Duodenal mucosa (tissue), 2 donors: ENCODE results near the gene SBNO2.

Experiments used
- H3K27ac ChIP-seq: one replicate; pipeline ENCODE4 v1.7.0; 2013; ENCODE audit warnings: low read depth, low read length
- H3K27me3 ChIP-seq, 2 donors: one replicate each; pipeline ENCODE4 v1.7.0; 2013; ENCODE audit warnings: low read length in 2 of 2, control low read depth in 1 of 2; ENCODE audit not compliant: insufficient read depth in 2 of 2, control insufficient read depth in 1 of 2
- H3K36me3 ChIP-seq, 2 donors: one replicate each; pipeline ENCODE4 v1.7.0; 2013; ENCODE audit warnings: low read length in 2 of 2, control low read depth in 1 of 2; ENCODE audit not compliant: insufficient read depth in 2 of 2, control insufficient read depth in 1 of 2
- H3K4me1 ChIP-seq, 2 donors: one replicate each; pipeline ENCODE4 v1.7.0; 2013; ENCODE audit warnings: low read length in 2 of 2, control low read depth in 1 of 2; ENCODE audit not compliant: insufficient read depth in 2 of 2, control insufficient read depth in 1 of 2
- H3K4me3 ChIP-seq, 2 donors: one replicate each; pipeline ENCODE4 v1.7.0; 2013; ENCODE audit warnings: low read length in 2 of 2, low read depth in 1 of 2
- H3K9ac ChIP-seq, 2 donors: one replicate each; pipeline ENCODE4 v1.7.0; 2013; ENCODE audit warnings: low read length in 2 of 2, low read depth in 1 of 2
- H3K9me3 ChIP-seq, 2 donors: one replicate each; pipeline ENCODE4 v1.7.0; 2013; ENCODE audit warnings: low read length in 2 of 2, control low read depth in 1 of 2; ENCODE audit not compliant: control insufficient read depth in 1 of 2

SBNO2 gene

GRCh38 chr19:1067341-1067957 lies 106.6 kb downstream of the SBNO2 start:
- Histone ChIP-seq H3K9ac (peak overlapping the region; percentile 43), H3K4me3 (peak overlapping the region; percentile 53 to 60), H3K36me3 (peaks cover 0 to 2% of the 10 kb centered on the region in 2 donors), H3K27me3 (peaks cover 19 to 37% of the 10 kb centered on the region in 2 donors), H3K4me1 (peaks cover 14 to 30% of the 10 kb centered on the region in 2 donors), H3K27ac (peak overlapping the region; percentile 50), H3K9me3 (no peaks in the 10 kb centered on the region)

- H3K4me3 ChIP-seq = peak within 1 kb of the TSS; percentile 53 to 60
These were observed 107.2 kb downstream of the SBNO2 start, which contains the start of gene ARHGAP45 for GRCh38 chr19:1066748-1067340. TSS of gene ARHGAP45 (plus strand) at chr19:1067167. CDS start at chr19:1067406, 239 bp downstream.

DNA sequence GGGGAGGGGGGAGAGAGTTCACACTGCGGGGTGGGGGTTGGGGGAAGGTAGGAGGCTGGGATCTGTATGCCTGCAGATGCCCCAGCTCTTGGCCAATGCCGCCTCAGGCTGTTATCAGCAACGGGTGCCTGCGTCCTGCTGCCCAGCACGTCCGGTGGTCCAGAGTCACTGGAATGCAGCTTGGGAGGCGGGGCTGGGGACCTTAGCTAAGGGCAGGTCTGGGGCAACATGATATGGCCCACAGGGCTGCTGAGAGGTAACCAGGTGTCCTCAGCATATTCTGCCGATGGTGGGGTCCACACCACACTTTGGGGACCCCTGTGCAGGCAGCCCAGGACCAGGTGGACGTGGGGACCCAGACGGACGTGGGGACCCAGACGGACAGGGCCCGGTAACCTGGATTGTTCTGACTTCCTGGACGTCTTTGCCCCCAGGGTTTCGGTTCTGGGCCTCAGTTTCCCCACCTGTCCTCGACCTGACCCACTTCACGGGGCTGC lies 107.8 kb downstream of the SBNO2 start:
- H3K4me1 ChIP-seq = peaks cover 14 to 30% of the 10 kb centered on the region in 2 donors
- H3K4me3 ChIP-seq = peak overlapping the region; percentile 35 to 51
- H3K9ac ChIP-seq = no peak overlapping the region

More at GRCh38 chr19:1066748-1067340, 107.2 kb downstream of the SBNO2 start, which contains the start of gene ARHGAP45:
- H3K4me1 ChIP-seq = peaks cover 14 to 30% of the 10 kb centered on the region in 2 donors
- H3K36me3 ChIP-seq = no peaks in the 10 kb centered on the region
- no peaks in the 10 kb centered on the region for H3K9me3 ChIP-seq
- H3K27me3 ChIP-seq = peaks cover 18 to 34% of the 10 kb centered on the region in 2 donors
- peak within 1 kb of the TSS; percentile 43 for H3K9ac ChIP-seq
- peak within 1 kb of the TSS; percentile 50 for H3K27ac ChIP-seq

DNA sequence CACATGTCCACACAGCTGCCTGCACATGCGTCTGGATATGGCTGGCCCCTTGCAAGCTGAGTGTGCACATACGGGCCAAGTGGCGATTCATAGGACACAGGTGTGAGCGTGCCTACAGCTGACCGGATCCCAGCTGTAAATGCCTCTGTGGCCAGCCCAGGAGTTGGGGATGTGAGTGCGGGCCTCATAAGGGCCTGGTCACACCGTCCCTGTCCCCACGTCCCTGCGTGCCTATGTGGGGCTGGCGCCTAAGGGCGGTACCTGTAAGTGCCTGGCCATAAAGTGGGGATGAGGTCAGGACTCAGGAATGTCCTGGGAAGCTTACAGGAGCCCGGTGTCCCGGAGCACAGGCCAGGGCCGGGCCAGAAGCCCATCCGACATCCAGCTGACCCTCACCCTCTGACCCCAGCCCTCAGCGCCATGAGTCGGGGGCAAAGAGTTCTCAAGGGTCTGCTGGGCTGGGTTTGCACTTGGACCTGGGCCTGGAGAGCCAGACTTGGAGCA lies 108.4 kb downstream of the SBNO2 start:
- Histone ChIP-seq H3K27ac (no peak overlapping the region), H3K4me3 (no peak overlapping the region), H3K9ac (no peak overlapping the region), H3K36me3 (no peaks in the 10 kb centered on the region), H3K27me3 (peaks cover 13 to 30% of the 10 kb centered on the region in 2 donors), H3K9me3 (no peaks in the 10 kb centered on the region), H3K4me1 (peaks cover 14 to 30% of the 10 kb centered on the region in 2 donors)

More for the DNA sequence above, 107.8 kb downstream of the SBNO2 start:
- Histone ChIP-seq H3K36me3 (no peaks in the 10 kb centered on the region), H3K27ac (no peak overlapping the region), H3K27me3 (peaks cover 18 to 34% of the 10 kb centered on the region in 2 donors), H3K9me3 (no peaks in the 10 kb centered on the region)

DNA sequence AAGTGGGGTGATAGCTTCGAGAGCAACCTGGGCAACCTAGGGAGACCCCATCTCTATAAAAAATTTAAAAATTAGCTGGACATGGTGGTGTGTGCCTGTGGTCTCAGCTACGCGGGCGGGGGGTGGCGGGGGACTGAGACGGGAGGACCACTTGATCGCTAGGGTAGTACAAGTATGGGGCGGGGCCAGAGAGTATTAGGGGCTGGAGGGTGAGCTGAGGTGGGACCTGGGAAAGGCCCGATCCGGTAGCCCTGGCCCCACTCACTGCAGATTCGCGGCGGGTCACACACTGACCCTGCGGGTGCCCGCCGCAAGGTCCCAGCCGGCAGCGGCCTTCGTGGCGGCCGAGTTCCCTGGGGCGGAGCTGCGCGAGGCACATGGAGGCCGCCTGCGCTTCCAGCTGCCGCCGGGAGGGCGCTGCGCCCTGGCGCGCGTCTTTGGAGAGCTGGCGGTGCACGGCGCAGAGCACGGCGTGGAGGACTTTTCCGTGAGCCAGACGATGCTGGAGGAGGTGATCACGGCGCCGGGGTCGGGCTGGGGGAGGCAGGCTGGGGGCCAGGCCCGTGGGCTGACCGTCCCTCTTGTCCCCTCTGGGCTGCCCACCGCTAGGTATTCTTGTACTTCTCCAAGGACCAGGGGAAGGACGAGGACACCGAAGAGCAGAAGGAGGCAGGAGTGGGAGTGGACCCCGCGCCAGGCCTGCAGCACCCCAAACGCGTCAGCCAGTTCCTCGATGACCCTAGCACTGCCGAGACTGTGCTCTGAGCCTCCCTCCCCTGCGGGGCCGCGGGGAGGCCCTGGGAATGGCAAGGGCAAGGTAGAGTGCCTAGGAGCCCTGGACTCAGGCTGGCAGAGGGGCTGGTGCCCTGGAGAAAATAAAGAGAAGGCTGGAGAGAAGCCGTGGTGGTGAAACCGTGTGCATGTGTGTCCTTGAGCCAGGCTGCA lies 109.1 kb downstream of the SBNO2 start:
- Histone ChIP-seq H3K36me3 (no peaks in the 10 kb centered on the region), H3K27me3 (peaks cover 13 to 29% of the 10 kb centered on the region in 2 donors), H3K4me3 (no peak overlapping the region), H3K27ac (no peak overlapping the region), H3K9me3 (no peaks in the 10 kb centered on the region), H3K9ac (no peak overlapping the region), H3K4me1 (peaks cover 14 to 30% of the 10 kb centered on the region in 2 donors)

DNA sequence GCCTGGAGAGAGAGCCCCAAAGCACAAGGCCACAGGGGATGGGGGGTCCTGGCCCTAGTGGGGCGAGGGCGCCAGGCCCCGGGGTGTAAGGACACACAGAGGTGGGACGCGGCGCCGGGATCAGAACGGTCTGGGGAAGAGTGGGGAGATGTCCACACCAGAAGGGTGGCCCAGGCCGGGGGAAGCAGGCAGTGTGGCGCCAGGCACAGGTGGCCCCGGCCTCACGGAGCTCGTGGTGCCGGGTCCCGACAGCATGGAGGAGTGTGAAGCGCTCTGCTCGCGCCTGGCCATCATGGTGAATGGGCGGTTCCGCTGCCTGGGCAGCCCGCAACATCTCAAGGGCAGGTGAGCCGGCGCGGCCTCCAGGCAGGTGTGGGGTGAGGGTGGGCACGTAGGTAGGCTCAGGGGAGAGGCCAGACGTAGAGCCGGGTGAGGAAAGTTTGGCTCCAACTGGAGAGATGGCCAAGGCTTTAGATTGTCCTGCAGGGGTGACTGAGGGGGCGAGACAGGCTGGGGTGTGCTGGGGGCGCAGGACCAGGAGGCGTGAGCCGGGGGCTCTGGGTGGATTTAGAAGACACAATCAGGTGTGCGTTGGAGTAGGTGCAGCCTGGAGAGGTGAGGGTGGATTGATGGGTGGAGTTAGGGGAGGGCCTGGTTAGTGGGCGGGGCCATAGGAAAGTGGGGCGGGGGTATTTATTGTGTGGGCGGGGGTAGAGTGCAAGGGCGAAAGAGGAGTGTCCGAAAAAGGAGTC lies 110.0 kb downstream of the SBNO2 start:
- Histone ChIP-seq H3K27me3 (peaks cover 13 to 26% of the 10 kb centered on the region in 2 donors), H3K4me3 (no peak overlapping the region), H3K9ac (no peak overlapping the region), H3K9me3 (no peaks in the 10 kb centered on the region), H3K4me1 (peaks cover 8 to 24% of the 10 kb centered on the region in 2 donors), H3K27ac (no peak overlapping the region), H3K36me3 (no peaks in the 10 kb centered on the region)

GRCh38 chr19:1063030-1063908 lies 110.8 kb downstream of the SBNO2 start:
- Histone ChIP-seq H3K27me3 (peaks cover 13 to 18% of the 10 kb centered on the region in 2 donors), H3K4me1 (peaks cover 4 to 20% of the 10 kb centered on the region in 2 donors), H3K9ac (no peak overlapping the region), H3K36me3 (no peaks in the 10 kb centered on the region), H3K27ac (no peak overlapping the region), H3K9me3 (no peaks in the 10 kb centered on the region), H3K4me3 (no peak overlapping the region)

DNA sequence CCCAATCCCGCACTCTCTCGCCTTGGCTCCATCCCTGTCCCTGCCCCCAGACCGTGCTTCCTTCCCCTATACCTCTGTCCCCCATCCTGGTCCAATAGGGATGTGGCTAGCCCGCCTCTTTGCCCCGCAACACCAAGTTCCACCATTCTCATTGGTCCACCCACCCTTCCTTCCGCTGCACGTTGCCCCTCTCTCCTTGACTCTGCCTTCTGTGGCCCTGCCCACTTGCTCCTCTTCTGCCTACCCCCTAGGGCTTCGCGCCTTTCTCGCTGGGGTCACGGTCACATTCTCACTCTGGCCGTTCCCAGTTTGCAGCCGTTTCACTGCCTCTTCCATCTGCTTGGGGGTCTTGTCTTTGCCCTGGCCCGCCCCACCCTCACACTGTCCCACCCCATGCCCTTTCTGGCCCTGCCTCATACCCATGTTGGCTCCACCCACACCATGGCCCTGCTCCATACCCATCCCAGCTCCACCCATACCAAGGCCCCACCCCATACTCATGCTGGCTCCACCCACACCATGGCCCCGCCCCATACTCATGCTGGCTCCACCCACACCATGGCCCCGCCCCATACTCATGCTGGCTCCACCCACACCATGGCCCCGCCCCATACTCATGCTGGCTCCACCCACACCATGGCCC lies 111.6 kb downstream of the SBNO2 start:
- no peak overlapping the region for H3K27ac ChIP-seq
- H3K9me3 ChIP-seq = no peaks in the 10 kb centered on the region
- H3K4me1 ChIP-seq = peaks cover 4 to 20% of the 10 kb centered on the region in 2 donors
- H3K27me3 ChIP-seq = peaks cover 13 to 15% of the 10 kb centered on the region in 2 donors
- no peak overlapping the region for H3K9ac ChIP-seq
- no peaks in the 10 kb centered on the region for H3K36me3 ChIP-seq
- H3K4me3 ChIP-seq = no peak overlapping the region
